ENCODE measurements around the gene LRRIQ1. TPM values are rescaled to one million over a fixed set of nuclear protein-coding genes. Genes with fewer than 3 reads are reported as not detected.
A peak's percentile ranks its signal among the peaks of the same experiment; 100 is the strongest.

The LRRIQ1 gene
- total RNA-seq, 1 donor from 2014 or later, result 0.68 TPM

GRCh38 chr12:85058339-85058738 is 22.2 kb downstream of the LRRIQ1 start:
- no peak for DNase-seq

- no peak for DNase-seq
Observed at GRCh38 chr12:85059594-85059993, 23.4 kb downstream of the LRRIQ1 start.

GRCh38 chr12:85060916-85061315 is 24.8 kb downstream of the LRRIQ1 start:
- no peak for DNase-seq

- no peak for DNase-seq
Observed at GRCh38 chr12:85065837-85066482, 29.8 kb downstream of the LRRIQ1 start.

GRCh38 chr12:85072826-85073225 is 36.7 kb downstream of the LRRIQ1 start:
- DNase-seq, result no peak

- peak; percentile 63 for DNase-seq
Observed at GRCh38 chr12:85076688-85077430, 40.7 kb downstream of the LRRIQ1 start.

- no peak for DNase-seq
Observed at GRCh38 chr12:85085066-85085465, 48.9 kb downstream of the LRRIQ1 start.

- DNase-seq, result no peak
Observed at GRCh38 chr12:85089792-85090191, 53.6 kb downstream of the LRRIQ1 start.

GRCh38 chr12:85092814-85093370 is 56.7 kb downstream of the LRRIQ1 start:
- no peak for DNase-seq

GRCh38 chr12:85095501-85095900 is 59.4 kb downstream of the LRRIQ1 start:
- no peak for DNase-seq

GRCh38 chr12:85130646-85131045 is 94.5 kb downstream of the LRRIQ1 start:
- no peak for DNase-seq

GRCh38 chr12:85138833-85139232 is 102.7 kb downstream of the LRRIQ1 start:
- DNase-seq, result no peak

GRCh38 chr12:85147331-85147730 is 111.2 kb downstream of the LRRIQ1 start:
- no peak for DNase-seq

GRCh38 chr12:85152311-85152729 is 116.2 kb downstream of the LRRIQ1 start:
- no peak for DNase-seq

GRCh38 chr12:85155791-85156190 is 119.6 kb downstream of the LRRIQ1 start:
- DNase-seq, result peak; percentile 69

- DNase-seq, result peak; percentile 13
Observed at GRCh38 chr12:85156569-85156968, 120.4 kb downstream of the LRRIQ1 start.

GRCh38 chr12:85157035-85157603 is 121.0 kb downstream of the LRRIQ1 start:
- DNase-seq, result no peak

GRCh38 chr12:85163752-85164321 is 127.7 kb downstream of the LRRIQ1 start:
- no peak for DNase-seq

- DNase-seq, result peak; percentile 81
Observed at GRCh38 chr12:85179680-85180270, 143.6 kb downstream of the LRRIQ1 start.

- no peak for DNase-seq
Observed at GRCh38 chr12:85182699-85183098, 146.5 kb downstream of the LRRIQ1 start.

GRCh38 chr12:85183855-85184254 is 147.7 kb downstream of the LRRIQ1 start:
- DNase-seq, result no peak

- no peak for DNase-seq
Observed at GRCh38 chr12:85186236-85186635, 150.1 kb downstream of the LRRIQ1 start.

- no peak for DNase-seq
Observed at GRCh38 chr12:85188619-85189018, 152.5 kb downstream of the LRRIQ1 start.

Data from dermis blood vessel endothelial cell (primary cell).